VCaP (cell line): Measurements from ENCODE around the gene MAP1A.

Experiments used
- H3K27ac ChIP-seq: fragments of 450-650 bp; 2 replicates; pipeline ENCODE4 v1.5.1; 2017
- CTCF ChIP-seq: fragments of 450-650 bp; conservative IDR thresholded peaks from 2 replicates; pipeline ENCODE4 v1.5.1; 2017; ENCODE audit warnings: mild to moderate bottlenecking, moderate library complexity

The MAP1A gene

GRCh38 chr15:43517354-43518196 is at the start of gene MAP1A:
MAP1A (plus strand) TSS chr15:43517608; CDS start chr15:43521474, 3,866 bp downstream.
- H3K27ac ChIP-seq: peak within 1 kb of the TSS; percentile 48

GRCh38 chr15:43469867-43470266 is 47.5 kb upstream of the MAP1A start:
- no peak for TF ChIP-seq CTCF
- no peak overlapping the region for H3K27ac ChIP-seq

More at GRCh38 chr15:43517354-43518196, at the start of gene MAP1A:
- TF ChIP-seq CTCF: no peak

- H3K27ac ChIP-seq: no peak overlapping the region
- TF ChIP-seq CTCF: no peak
Measured at GRCh38 chr15:43471975-43472374, 45.4 kb upstream of the MAP1A start.

GRCh38 chr15:43473885-43474284 is 43.5 kb upstream of the MAP1A start:
- H3K27ac ChIP-seq: no peak overlapping the region
- TF ChIP-seq CTCF: no peak

GRCh38 chr15:43483297-43484128 is 33.9 kb upstream of the MAP1A start:
- peak; percentile 63 for TF ChIP-seq CTCF
- H3K27ac ChIP-seq: no peak overlapping the region

GRCh38 chr15:43484455-43484854 is 33.0 kb upstream of the MAP1A start:
- no peak overlapping the region for H3K27ac ChIP-seq
- no peak for TF ChIP-seq CTCF

GRCh38 chr15:43487271-43487895 is 30.0 kb upstream of the MAP1A start:
- no peak overlapping the region for H3K27ac ChIP-seq
- no peak for TF ChIP-seq CTCF
